Measurements from ENCODE around the gene SACM1L. TPM values are rescaled to one million over a fixed set of nuclear protein-coding genes. Genes with fewer than 3 reads are reported as not detected.

SACM1L gene
- total and polyA plus RNA-seq, 2 experiments from 2014 or later = 28.1 to 61.6 TPM

GRCh38 chr3:45716790-45717336 lies 27.7 kb downstream of the SACM1L start:
- Histone ChIP-seq H3K36me3 (replicated peaks; ENCODE audit: insufficient read depth, low read depth) (no peaks in the 10 kb centered on the region), H3K4me3 (no peak overlapping the region), H3K79me2 (peaks cover 3% of the 10 kb centered on the region), H3K9me2 (replicated peaks; ENCODE audit: insufficient read depth) (no peaks in the 10 kb centered on the region), H4K20me1 (ENCODE audit: insufficient read depth, poor library complexity, severe bottlenecking) (no peaks in the 10 kb centered on the region), H3K4me2 (no peak overlapping the region), H3K27me3 (no peaks in the 10 kb centered on the region), H3K4me1 (ENCODE audit: insufficient read depth) (no peaks in the 10 kb centered on the region), H3K9me3 (ENCODE audit: low read depth) (no peaks in the 10 kb centered on the region), H2AFZ (no peak overlapping the region), H3K27ac (no peak overlapping the region)
- DNase-seq (ENCODE audit: low spot score) = no peak
- WGBS (ENCODE audit: low lambda C conversion rate, missing lambda C conversion rate) = 96% methylated on average over 3 of the region's 3 CpGs
- no peak for TF ChIP-seq EZH2phosphoT487 (IDR thresholded peaks at IDR 0.05; ENCODE audit: low read depth, severe bottlenecking, unreplicated experiment)
- TF ChIP-seq, protein P1, sequence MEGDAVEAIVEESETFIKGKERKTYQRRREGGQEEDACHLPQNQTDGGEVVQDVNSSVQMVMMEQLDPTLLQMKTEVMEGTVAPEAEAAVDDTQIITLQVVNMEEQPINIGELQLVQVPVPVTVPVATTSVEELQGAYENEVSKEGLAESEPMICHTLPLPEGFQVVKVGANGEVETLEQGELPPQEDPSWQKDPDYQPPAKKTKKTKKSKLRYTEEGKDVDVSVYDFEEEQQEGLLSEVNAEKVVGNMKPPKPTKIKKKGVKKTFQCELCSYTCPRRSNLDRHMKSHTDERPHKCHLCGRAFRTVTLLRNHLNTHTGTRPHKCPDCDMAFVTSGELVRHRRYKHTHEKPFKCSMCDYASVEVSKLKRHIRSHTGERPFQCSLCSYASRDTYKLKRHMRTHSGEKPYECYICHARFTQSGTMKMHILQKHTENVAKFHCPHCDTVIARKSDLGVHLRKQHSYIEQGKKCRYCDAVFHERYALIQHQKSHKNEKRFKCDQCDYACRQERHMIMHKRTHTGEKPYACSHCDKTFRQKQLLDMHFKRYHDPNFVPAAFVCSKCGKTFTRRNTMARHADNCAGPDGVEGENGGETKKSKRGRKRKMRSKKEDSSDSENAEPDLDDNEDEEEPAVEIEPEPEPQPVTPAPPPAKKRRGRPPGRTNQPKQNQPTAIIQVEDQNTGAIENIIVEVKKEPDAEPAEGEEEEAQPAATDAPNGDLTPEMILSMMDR (IDR thresholded peaks at IDR 0.05; ENCODE audit: poor library complexity) = no peak
- TF ChIP-seq EZH2 (IDR thresholded peaks at IDR 0.05; ENCODE audit: borderline replicate concordance) = no peak

DNA sequence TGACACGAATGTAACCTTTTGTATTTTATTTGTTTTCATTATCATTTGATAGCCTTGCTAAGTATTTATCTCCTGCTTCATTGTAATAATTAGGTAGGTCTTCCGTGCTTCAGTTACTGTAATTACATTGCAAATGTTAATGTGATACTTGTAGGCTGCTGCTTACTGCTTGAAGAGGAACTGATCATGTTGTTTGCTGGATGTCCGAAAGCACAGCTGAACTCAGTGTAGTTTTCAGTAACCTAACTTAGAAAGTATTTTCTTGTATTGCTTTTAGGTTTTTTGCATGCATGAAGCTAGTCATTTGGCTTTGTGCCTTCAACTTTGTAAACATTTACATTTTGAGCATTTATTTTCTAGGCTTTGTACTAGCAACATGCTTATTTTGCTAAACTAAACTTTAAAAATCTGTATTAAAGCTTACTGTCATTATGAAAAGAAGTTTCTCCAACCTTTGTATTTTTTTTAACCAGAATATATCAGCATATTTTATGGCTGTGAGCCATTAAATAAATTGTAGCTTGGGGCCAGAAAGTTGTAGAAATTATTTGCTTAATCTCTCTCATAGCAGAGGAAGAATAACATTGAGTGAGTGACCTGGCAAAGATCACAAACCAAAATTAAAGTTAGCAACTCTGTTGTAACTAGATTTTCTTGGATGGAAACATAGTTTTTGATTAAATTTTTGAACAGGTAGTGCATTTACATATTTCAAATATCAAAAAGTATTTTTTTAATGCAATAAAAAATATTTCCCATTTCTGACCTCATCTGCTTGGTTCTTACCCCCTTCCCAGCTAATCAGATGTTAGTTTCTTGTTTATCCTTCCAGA lies 30.7 kb downstream of the SACM1L start:
- TF ChIP-seq EZH2phosphoT487 (IDR thresholded peaks at IDR 0.05; ENCODE audit: low read depth, severe bottlenecking, unreplicated experiment) (no peak), EZH2 (IDR thresholded peaks at IDR 0.05; ENCODE audit: borderline replicate concordance) (no peak)
- TF ChIP-seq, protein P1 (IDR thresholded peaks at IDR 0.05; ENCODE audit: poor library complexity) = no peak
- Histone ChIP-seq H3K27me3 (no peaks in the 10 kb centered on the region), H2AFZ (no peak overlapping the region), H3K79me2 (peaks cover 7% of the 10 kb centered on the region), H3K9me2 (replicated peaks; ENCODE audit: insufficient read depth) (no peaks in the 10 kb centered on the region), H3K4me1 (ENCODE audit: insufficient read depth) (no peaks in the 10 kb centered on the region), H3K4me2 (no peak overlapping the region), H3K36me3 (replicated peaks; ENCODE audit: insufficient read depth, low read depth) (no peaks in the 10 kb centered on the region), H3K27ac (no peak overlapping the region), H3K9me3 (ENCODE audit: low read depth) (no peaks in the 10 kb centered on the region), H3K4me3 (no peak overlapping the region), H4K20me1 (ENCODE audit: insufficient read depth, poor library complexity, severe bottlenecking) (no peaks in the 10 kb centered on the region)
- no peak for DNase-seq (ENCODE audit: low spot score)
- 76% methylated on average over 3 of the region's 3 CpGs for WGBS (ENCODE audit: low lambda C conversion rate, missing lambda C conversion rate)

DNA sequence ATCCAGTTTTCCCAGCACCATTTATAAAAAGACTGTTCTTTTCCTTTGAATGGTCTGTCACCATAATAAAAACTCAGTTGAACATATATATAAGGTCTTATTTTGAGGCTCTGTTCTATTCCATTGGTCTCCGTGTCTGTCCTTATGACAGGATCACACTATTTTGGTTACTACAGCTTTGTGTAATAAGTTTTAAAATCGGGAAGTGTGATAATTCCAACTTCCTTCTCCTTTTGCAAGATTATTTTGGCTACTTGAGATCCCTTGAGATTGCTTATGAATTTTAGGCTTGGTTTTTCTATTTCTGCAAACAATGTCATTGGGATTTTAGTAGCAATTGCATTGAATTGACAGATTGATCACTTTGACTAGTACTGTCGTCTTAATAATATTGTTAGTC lies 35.7 kb downstream of the SACM1L start:
- Histone ChIP-seq H2AFZ (no peak overlapping the region), H3K9me3 (ENCODE audit: low read depth) (no peaks in the 10 kb centered on the region), H3K79me2 (peaks cover 19% of the 10 kb centered on the region), H4K20me1 (ENCODE audit: insufficient read depth, poor library complexity, severe bottlenecking) (peaks cover 5% of the 10 kb centered on the region), H3K4me2 (no peak overlapping the region), H3K4me1 (ENCODE audit: insufficient read depth) (no peaks in the 10 kb centered on the region), H3K4me3 (no peak overlapping the region), H3K36me3 (replicated peaks; ENCODE audit: insufficient read depth, low read depth) (no peaks in the 10 kb centered on the region), H3K27ac (no peak overlapping the region), H3K9me2 (replicated peaks; ENCODE audit: insufficient read depth) (no peaks in the 10 kb centered on the region), H3K27me3 (no peaks in the 10 kb centered on the region)
- no peak for DNase-seq (ENCODE audit: low spot score)
- WGBS (ENCODE audit: low lambda C conversion rate, missing lambda C conversion rate) = 94% methylated on average over 3 of the region's 3 CpGs
- TF ChIP-seq, protein P1 (IDR thresholded peaks at IDR 0.05; ENCODE audit: poor library complexity) = no peak
- TF ChIP-seq EZH2 (IDR thresholded peaks at IDR 0.05; ENCODE audit: borderline replicate concordance) (no peak), EZH2phosphoT487 (IDR thresholded peaks at IDR 0.05; ENCODE audit: low read depth, severe bottlenecking, unreplicated experiment) (no peak)
